HG03457 (cell line): ENCODE measurements around the gene CTSL.

Experiments
- ATAC-seq: cut with Tn5 transposase; IDR thresholded peaks from one replicate; pipeline ENCODE4 v1.9.1; 2021; ENCODE audit warnings: moderate number of reproducible peaks; ENCODE audit not compliant: unreplicated experiment

CTSL gene

GRCh38 chr9:87699835-87700234 is 26.1 kb upstream of the CTSL start:
- ATAC-seq, result no peak

DNA sequence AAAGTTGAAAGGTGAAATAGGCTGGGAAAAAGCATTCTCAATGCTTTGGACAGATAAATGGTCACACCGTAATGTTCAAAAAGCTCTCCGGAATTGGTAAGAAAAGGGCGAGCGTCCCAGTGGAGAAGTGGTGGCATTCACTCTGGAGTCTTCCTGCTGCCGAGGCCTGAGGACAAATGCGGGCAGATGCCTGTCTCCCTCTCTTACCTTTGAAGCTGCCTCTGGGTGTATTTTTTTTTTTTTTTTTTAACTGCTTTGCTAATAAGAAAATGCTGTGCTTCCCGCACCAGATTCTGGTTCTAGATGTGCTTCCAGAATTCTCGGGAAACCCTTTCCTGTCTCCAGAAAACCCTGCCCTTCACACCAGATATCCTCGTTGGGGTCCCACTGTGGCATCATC is 24.4 kb upstream of the CTSL start:
- no peak for ATAC-seq

- no peak for ATAC-seq
These were observed 23.9 kb upstream of the CTSL start for GRCh38 chr9:87701931-87702421.

DNA sequence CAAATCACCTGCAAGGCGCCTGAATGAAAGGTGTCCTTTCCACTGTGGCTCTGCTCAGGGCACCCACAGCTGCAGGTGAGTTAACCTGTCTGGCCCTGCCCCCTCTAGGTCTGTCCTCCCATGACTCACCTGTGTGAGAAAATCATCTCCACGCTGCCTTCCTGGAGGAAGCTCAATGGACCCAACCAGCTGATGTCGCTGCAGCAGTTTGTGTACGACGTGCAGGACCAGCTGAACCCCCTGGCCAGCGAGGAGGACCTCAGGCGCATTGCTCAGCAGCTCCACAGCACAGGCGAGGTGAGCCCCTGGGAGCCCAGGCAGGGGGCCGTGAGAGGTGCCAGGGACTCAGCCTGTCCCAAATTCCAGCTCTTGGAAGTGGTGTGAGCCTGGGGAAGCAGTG is 23.0 kb upstream of the CTSL start:
- ATAC-seq, result no peak

DNA sequence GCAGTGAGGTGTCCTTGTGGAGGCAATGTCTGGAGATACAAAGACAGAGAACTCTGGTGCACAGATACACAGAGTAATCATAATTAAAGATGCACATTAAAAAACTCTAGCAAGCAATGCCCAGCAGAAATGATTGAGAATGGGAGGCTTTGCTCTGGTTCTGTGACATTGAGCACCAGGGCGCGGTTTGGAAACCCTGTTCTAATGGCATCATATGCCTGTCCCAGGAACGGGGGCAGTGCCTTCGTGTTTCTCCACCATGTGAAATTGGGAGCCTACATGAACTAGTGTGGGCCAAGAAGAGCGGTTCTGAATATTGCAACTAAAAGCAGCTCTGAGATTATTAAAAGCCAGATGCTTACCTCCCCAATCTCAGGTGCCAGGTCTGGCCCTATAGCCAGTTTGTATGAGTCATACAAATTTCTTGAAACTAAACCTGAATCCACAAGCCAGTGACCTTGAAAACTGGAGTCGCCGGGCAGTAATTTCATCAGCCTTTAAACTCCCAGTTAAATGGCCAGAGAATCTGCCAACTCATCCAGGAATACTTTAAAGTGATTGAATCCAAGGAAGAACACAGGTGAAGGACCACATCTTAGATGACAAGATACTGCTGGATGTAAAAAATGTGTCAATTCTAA is 22.2 kb upstream of the CTSL start:
- ATAC-seq, result no peak

DNA sequence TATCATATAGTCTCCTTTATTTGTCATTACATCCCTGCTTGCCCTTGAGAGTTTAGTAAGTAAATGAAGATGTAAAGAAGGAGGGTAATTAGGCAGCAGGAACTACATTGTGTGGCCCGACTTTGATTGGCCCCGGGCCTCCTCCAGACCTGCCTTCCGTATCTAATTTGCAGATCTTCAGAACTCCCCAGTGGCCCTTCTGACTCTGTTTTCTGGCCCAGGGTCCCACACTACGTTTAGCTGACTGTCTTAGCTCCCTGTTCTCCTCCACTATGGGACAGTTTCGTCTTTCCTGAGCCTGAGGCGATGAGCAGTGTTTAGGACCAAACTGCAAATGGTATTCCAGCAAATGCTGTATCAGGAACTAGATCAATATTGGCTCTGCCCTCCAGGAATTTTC is 21.6 kb upstream of the CTSL start:
- ATAC-seq, result no peak

- ATAC-seq, result no peak
These were observed 19.7 kb upstream of the CTSL start for GRCh38 chr9:87706066-87706739.

DNA sequence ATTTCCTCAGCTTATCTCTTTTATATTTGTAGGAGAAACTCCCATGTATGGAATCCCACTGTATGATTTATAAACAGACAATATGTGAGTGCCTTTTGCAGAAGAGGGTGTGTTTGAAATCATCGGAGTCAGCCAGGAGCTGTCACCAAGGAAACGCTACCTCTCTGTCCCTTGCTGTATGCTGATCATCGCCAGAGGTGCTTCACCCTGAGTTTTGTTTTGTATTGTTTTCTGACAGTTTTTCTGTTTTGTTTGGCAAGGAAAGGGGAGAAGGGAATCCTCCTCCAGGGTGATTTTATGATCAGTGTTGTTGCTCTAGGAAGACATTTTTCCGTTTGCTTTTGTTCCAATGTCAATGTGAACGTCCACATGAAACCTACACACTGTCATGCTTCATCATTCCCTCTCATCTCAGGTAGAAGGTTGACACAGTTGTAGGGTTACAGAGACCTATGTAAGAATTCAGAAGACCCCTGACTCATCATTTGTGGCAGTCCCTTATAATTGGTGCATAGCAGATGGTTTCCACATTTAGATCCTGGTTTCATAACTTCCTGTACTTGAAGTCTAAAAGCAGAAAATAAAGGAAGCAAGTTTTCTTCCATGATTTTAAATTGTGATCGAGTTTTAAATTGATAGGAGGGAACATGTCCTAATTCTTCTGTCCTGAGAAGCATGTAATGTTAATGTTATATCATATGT is 18.0 kb upstream of the CTSL start:
- no peak for ATAC-seq

GRCh38 chr9:87708546-87708945 is 17.4 kb upstream of the CTSL start:
- ATAC-seq, result no peak

GRCh38 chr9:87708986-87709728 is 16.8 kb upstream of the CTSL start:
- no peak for ATAC-seq

DNA sequence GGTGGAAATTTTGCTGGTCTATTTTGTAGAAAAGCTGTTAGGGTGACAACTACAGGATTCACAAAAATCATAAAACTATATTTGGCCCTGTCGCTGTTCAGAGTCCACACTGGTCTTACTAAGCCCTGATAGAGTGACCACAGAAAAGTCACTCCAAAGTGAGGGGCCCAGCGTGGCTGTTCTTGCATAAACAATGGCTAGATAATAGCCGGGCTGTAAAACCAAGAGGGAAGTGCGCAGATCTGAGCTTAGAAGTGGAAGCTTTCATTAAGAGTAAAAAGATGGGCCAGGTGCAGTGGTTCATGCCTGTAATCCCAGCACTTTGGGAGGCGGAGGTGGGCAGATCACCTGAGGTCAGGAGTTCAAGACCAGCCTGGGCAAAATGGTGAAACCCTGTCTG is 15.5 kb upstream of the CTSL start:
- no peak for ATAC-seq

- no peak for ATAC-seq
These were observed 13.8 kb upstream of the CTSL start for GRCh38 chr9:87711857-87712800.

DNA sequence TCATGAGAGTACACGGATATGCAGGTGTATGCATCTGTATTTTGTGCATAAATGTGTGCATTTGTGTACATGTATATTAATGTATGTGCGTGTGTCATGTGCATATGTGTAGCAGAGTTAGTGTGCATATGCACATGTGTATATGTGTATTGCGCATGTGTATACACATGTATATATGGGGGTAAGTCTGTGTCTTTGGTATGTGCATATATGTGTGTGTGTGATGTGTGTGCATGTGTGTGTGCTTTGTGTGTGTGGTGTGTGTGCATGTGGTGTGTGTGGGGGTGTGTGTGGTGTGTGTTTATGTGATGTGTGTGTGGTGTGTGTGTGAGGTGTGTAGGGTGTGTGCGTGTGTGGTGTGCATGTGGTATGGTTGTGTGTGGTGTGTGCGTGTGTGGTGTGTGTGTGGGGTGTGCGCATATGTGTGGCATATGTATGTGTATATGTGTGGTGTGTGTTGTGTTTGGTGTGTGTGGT is 13.1 kb upstream of the CTSL start:
- ATAC-seq, result no peak

DNA sequence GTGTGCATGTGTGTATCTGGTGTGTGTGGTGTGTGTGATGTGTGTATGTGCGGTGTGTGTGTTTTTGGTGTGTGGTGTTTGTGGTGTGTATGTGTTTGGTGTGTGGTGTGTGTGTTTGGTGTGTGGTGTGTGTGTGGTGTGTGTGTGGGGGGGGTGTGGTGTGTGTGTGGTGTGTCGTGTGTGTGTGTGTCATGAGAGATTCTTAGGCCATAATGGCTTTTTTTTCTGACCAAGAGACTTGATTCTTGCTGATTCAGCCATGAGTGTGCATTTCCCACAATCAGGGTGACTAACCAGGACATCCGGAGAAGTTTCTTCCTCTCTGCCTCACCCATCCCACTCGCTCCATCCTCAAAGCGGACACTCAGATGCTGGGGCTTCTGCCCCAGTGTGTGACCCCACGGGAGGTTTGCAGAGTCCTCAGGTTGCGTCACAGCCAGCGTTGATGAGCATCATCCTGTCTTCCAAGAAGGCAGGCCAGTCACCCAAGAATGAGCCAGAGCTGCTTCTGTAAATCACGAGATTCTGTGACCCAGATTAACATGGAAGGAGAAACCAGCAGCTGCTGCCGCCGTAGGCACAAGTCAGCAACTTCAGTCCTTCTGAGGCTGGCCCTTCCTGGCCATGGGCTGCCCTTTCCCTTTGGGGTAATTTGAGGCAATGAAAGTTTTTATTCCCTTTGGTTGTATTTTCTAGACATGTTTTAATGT is 12.5 kb upstream of the CTSL start:
- ATAC-seq, result no peak

DNA sequence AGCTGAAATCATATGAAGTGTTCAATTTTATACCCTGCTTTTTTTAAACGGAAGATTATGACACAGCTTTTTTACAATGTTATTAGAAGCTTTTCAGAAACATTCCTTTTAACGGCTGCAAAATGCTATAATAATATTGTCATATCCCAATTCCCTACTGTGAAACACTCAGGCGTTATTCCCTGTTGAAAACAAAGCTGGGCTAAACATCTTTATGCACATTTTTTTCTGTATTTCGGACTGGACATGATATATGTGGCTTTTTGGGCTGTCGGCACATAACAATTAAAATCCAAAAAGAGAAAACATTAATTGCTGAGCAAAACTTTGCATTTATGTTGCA is 12.0 kb upstream of the CTSL start:
- no peak for ATAC-seq

- no peak for ATAC-seq
These were observed 11.1 kb upstream of the CTSL start for GRCh38 chr9:87714819-87715218.

DNA sequence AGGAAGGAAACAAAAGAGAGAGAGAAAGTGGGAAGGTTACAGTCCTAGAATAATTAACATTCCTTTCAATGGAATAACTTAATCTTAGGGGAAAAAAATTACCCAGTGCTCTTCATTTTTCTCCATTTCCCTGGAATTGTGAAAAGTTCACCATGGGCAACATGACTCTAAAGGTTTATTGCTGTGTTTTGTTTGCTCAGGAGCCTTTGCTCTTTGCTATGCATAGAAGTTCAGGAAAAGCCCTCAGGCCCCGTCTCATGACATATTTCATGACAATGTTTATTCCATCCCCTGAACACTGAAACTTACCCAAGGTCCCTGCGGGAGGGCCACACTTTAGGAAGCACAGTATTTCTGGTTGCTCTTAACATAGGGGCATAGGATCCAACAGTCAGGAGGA is 9.8 kb upstream of the CTSL start:
- ATAC-seq, result no peak

DNA sequence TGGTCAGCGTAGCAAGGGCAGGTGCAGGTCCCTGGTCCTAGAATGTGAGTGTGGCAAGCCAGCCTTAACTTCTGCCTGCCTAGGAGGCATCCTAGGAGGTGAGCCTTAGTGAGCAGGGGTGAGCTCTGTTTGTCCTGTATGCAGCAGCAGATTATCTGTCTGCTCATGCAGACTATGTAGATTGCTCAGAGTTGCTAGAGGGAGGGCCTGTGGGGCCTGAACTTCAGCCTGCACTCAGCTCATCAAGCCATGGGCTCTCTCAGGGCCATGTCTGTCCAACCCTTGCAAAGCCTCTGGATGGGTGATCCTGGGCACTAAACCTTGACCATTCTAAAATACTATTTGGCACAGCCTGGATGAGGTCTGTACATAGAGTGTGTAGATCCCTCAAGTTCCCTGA is 8.5 kb upstream of the CTSL start:
- ATAC-seq, result no peak

GRCh38 chr9:87718231-87718630 is 7.7 kb upstream of the CTSL start:
- ATAC-seq, result no peak
